ENCODE results near the gene ADARB2.

Gene ADARB2

GRCh38 chr10:1631282-1631681 is 106.0 kb downstream of the ADARB2 start:
- no peak overlapping the region for H3K4me3 ChIP-seq (ENCODE audit: low read depth, low read length)
- no peak for TF ChIP-seq CTCF (IDR thresholded peaks at IDR 0.05; ENCODE audit: borderline replicate concordance, insufficient read depth, low read depth, low read length)

DNA sequence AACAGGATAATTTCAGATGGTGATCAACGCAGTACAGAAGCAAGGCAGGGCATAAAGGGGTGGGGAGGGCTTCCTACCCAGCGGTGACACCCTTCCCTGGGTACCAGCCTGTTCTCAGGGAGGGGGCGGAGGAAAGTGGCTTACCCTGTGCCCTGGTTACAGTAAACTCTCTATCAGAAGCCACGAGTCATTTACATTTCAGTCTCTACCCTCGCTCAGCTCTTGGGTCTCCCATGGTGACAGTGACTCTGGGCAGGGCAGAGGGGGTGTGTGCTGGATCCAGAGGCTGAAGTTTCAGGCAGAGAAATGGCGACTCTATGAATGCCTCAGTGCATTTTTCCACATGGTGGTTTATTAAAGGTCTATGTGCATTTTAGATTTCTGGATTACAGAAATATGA is 107.0 kb downstream of the ADARB2 start:
- TF ChIP-seq CTCF (IDR thresholded peaks at IDR 0.05; ENCODE audit: borderline replicate concordance, insufficient read depth, low read depth, low read length) = no peak
- no peak overlapping the region for H3K4me3 ChIP-seq (ENCODE audit: low read depth, low read length)

DNA sequence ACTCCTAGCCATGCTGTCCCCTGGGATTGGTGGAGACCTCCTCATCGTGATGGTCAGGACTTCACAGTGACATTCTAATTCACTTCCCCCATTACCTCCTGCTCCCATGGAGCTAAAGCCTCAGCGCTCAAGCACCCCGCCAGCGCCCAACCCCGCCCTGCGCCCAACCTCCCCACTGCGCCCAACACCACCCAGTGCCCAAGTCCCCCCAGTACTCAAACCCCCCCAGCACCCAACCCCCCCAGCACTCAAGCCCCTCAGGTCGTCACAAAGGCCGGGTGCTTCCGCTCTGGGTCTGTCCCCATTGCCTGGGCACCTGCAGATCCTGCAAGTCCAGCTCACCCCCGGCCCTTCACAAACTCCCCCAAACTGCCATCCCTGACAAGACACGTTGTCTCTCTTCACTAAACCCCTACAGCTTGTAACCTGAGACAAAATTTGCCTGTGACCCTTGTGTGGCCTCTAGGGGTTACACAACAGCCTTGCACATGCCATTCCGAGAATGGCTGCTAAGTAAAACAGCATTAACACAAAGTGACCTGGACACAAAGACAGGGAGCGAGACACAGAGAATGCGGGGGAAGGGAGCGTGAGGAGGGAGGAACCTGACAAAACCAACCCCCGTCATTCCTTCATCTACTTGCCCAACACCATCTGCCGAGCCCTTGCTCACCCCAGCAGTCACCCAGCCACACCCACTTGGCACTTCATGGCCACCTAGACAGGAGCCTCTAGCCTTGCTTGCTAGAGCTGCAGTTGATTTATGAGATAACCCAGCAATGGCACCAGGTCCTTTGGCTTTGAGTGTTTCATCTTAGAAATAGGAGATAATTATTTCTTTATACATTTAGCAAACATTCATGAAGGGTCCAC is 107.8 kb downstream of the ADARB2 start:
- 0 out of 2 replicates have a peak, but pooled peaks have one; percentile 4 for TF ChIP-seq CTCF (IDR thresholded peaks at IDR 0.05; ENCODE audit: borderline replicate concordance, insufficient read depth, low read depth, low read length)
- H3K4me3 ChIP-seq (ENCODE audit: low read depth, low read length) = no peak overlapping the region

DNA sequence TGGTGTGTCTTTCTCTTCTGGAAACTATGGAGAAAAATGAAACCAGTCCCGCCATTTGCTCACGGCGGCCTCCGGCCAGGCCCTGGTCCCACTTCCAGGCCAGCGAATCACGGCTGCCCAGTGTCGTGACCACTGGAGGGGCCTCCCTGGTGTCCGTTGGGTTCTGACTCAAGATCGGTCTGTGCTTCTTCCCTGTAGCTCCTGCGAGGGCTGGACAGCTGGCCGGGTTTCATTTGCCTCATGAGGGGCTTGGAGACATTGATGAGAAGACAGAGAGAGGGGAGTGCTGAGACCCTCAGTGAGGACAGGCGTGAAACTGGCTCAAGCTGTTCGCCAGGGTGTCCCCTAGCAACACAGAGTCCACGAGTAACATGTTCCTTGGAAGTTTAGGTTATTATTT is 108.6 kb downstream of the ADARB2 start:
- no peak overlapping the region for H3K4me3 ChIP-seq (ENCODE audit: low read depth, low read length)
- TF ChIP-seq CTCF (IDR thresholded peaks at IDR 0.05; ENCODE audit: borderline replicate concordance, insufficient read depth, low read depth, low read length) = no peak

- TF ChIP-seq CTCF (IDR thresholded peaks at IDR 0.05; ENCODE audit: borderline replicate concordance, insufficient read depth, low read depth, low read length) = no peak
- no peak overlapping the region for H3K4me3 ChIP-seq (ENCODE audit: low read depth, low read length)
These were observed 109.4 kb downstream of the ADARB2 start for GRCh38 chr10:1627945-1628344.

- TF ChIP-seq CTCF (IDR thresholded peaks at IDR 0.05; ENCODE audit: borderline replicate concordance, insufficient read depth, low read depth, low read length) = no peak
- H3K4me3 ChIP-seq (ENCODE audit: low read depth, low read length) = no peak overlapping the region
These were observed 110.5 kb downstream of the ADARB2 start for GRCh38 chr10:1626835-1627234.

DNA sequence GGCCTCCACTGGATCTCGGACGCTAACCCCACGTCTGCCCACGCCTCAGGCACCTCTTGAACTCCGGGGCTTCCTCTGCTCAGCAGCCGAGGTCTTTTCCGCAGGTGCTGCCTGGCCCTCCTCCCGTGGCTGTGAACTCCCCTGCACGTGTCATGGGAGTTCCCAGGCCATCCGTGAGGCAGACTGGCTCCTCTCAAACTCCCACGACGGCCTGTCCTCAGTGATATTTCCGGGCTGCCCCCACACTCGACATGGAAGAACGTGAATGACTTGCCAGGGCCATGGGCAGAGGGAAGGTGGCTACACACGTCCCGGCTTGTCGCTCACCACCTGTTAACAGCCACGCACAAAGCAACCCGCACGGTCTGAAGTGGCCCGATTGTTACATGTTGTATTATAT is 110.9 kb downstream of the ADARB2 start:
- no peak for TF ChIP-seq CTCF (IDR thresholded peaks at IDR 0.05; ENCODE audit: borderline replicate concordance, insufficient read depth, low read depth, low read length)
- no peak overlapping the region for H3K4me3 ChIP-seq (ENCODE audit: low read depth, low read length)

Measured in GM12875 (cell line).